NCI-H1694 treated with DMSO at 0.1 percent for 48 hours (cell line): Measurements from ENCODE around the gene NRXN3.

Source experiments
- DNase-seq: peaks from one replicate; lab custom pipeline; 2025; lab: John Stamatoyannopoulos, UW

Gene NRXN3

GRCh38 chr14:78644824-78645559 lies 474.8 kb downstream of the NRXN3 start:
- DNase-seq = no peak

GRCh38 chr14:78652727-78653126 lies 482.6 kb downstream of the NRXN3 start:
- DNase-seq = no peak

DNA sequence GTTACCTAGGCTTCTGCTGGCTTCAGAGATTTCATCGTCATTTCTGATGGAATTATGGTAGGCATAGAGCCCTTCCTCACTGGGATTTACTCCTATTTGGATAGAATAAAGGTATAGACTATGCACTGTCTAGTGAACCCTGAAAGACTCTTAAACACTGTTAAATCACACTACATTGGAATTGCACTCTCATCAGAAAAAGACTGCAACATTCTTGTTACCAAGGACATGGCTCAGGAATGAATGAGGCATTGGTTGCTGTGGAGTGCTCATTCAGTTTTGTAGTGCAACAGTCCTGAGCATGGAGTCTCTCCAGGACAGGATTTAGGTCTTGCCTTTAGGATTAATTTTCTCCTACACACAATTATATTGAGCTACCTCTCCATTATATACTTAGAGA lies 483.0 kb downstream of the NRXN3 start:
- DNase-seq = no peak

GRCh38 chr14:78657451-78657850 lies 487.3 kb downstream of the NRXN3 start:
- DNase-seq = no peak

DNA sequence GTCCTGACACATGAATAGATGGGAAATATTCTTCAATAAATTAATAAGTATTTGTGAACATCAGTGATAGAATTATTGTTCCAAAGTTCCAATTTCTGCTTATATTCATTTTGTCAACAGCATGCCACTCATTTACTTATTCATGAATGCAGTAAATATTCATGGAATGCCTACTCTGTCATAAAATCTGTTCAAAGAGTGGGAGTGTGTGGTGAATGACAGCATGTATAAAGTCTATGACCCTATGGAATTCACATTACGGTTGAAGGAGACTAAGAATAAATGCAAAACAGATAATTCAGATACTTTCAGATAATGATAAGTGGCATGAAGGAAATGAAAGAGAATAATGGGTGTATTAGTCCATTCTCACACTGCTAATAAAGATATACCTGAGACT lies 494.7 kb downstream of the NRXN3 start:
- DNase-seq = no peak

DNA sequence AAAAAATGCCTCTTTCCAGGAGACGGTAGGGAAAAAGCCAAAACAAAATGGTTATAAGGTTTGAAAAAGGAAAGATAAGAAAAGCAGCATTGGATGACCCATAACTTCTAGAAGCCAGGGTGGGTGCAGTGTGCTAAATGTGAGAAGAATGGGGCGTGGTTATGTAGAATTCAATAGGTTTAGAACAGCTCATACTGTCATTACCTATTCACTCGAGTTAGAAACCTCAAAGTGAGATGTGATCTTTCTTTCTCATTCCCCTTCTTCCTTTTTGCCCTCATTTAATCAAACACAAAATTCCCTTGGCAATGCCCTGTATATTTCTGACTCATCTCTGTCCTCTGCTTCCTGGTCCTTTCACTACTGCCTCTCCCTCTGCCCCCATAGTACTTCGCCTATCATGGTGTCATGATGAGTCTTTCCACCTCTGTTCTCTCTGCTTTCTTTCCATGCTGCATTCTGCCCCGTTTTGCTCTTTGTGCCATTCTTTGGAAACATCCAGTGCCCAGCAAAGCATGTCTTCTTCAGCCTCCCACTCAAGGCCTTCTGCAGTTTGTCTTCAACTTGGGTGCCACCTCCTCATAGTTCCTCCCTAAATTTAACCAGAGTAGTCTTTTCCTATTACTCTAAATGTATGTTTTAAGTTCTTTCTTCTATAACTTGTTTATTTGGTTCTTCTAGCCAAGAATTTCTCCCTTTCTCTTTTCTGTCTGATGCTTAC lies 496.3 kb downstream of the NRXN3 start:
- no peak for DNase-seq

- DNase-seq = no peak
These were observed 497.0 kb downstream of the NRXN3 start for GRCh38 chr14:78667141-78667540.

GRCh38 chr14:78673845-78674244 lies 503.7 kb downstream of the NRXN3 start:
- DNase-seq = no peak

GRCh38 chr14:78674820-78675219 lies 504.6 kb downstream of the NRXN3 start:
- no peak for DNase-seq

DNA sequence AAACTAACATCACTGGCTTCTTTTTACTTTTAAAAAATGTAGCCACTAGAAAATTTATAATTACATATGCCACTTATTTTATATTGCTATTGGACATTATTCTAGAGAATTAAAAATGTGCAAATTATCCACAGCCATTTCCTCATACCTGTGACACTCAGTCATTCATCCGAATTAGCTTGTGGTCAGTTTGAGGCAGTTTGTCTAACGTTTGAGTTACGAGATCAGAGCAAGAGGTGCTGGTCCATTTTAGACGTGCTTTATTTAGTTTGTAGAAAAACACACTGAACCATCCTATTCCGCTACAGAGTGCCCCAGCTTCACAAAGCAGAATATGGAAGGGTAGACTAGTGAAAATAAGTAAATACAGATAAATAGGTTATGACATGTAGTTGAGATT lies 513.0 kb downstream of the NRXN3 start:
- no peak for DNase-seq

DNA sequence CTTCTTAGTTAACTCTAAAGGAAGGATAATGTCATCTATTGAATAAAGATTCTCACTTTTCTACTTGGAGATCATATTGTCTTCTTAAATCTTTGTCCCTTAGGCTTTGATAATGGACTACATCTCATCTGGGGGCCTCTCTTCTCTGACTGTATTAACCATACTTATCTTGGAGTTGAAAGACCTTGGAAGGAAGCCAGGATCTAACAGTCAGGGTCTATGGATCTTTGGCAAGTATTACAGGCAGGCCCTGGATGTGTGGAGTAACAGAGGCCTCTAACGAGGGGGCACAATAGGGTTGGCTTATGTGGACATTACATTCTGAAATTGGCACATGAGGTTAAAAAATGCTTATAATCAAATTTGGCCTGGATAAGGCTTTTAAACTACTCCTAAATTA lies 513.8 kb downstream of the NRXN3 start:
- DNase-seq = no peak

- no peak for DNase-seq
These were observed 518.3 kb downstream of the NRXN3 start for GRCh38 chr14:78688503-78688902.

DNA sequence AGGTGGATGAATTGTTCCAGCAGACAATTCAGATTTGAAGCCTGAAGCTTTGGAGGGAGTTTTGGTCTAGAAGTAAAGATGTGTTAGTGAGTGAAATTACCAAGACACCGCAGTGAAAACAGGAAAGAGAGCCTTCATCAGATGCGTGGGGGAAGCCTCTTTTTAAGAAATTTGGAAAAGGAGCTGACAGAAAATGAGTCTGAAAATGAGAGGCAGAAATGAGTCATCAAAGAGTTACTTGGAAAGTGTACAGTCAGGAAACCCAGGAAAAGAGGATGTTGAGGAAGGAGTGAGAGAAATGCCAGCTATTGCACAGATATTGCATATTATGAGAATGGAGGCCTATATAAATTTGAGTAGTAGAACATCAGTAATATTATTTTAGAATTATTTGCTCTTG lies 520.7 kb downstream of the NRXN3 start:
- no peak for DNase-seq

DNA sequence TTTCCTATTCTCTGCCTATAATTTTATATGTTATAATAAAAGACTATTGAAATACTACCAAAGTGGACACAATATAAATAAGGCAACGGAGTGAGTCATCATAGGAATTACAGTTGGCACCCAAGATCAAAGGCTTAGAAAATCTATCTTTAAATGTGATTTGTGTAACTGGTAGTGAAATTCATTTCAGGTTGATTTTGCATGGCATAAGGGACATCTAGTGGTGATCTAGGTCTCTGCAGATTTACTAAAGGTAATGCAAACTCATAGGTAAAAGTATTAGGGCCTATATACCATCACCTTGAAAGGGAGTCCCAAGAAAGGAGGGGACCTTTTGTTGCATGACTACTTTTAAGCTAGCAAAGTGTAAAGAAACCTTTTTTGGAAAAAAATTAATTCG lies 527.2 kb downstream of the NRXN3 start:
- DNase-seq = peak; percentile 70

- DNase-seq = no peak
These were observed 528.8 kb downstream of the NRXN3 start for GRCh38 chr14:78698991-78699390.

DNA sequence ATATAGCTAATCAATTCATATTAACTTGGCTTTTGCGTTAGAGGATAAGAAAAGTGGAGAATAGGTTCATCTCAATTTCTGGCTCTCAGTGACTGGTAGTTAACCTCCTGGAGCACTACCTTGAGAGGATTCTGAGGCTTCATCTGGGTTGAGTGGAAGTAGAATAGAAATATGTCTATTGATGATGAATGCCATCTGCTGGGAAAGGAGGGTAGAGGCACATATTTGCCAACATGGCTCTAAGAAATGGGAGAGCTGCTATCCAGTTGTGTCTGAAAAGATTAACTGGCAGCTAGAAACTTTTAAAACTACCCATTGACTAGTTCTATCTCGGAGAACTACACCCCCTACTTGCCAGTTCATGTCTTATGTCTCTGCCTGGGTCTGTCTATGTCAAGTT lies 530.1 kb downstream of the NRXN3 start:
- DNase-seq = no peak

GRCh38 chr14:78701246-78701645 lies 531.1 kb downstream of the NRXN3 start:
- DNase-seq = no peak

GRCh38 chr14:78704965-78705364 lies 534.8 kb downstream of the NRXN3 start:
- no peak for DNase-seq

GRCh38 chr14:78705989-78706388 lies 535.8 kb downstream of the NRXN3 start:
- DNase-seq = no peak

GRCh38 chr14:78709795-78710557 lies 539.8 kb downstream of the NRXN3 start:
- no peak for DNase-seq

- no peak for DNase-seq
These were observed 540.8 kb downstream of the NRXN3 start for GRCh38 chr14:78710963-78711362.

- no peak for DNase-seq
These were observed 543.5 kb downstream of the NRXN3 start for GRCh38 chr14:78713716-78714115.

DNA sequence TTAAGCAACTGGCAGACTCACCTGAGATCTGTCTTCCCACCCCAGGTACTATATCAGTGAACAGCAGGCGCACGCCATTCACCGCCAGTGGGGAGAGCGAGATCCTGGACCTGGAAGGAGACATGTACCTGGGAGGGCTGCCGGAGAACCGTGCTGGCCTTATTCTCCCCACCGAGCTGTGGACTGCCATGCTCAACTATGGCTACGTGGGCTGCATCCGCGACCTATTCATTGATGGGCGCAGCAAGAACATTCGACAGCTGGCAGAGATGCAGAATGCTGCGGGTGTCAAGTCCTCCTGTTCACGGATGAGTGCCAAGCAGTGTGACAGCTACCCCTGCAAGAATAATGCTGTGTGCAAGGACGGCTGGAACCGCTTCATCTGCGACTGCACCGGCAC lies 544.5 kb downstream of the NRXN3 start:
- no peak for DNase-seq
